Stimulated activated CD4-positive, alpha-beta T cell treated with anti-CD3 and anti-CD28 coated beads, Interleukin-12 subunit alpha, Interleukin-12 subunit beta, amount 100 ng/mL, for 24 hours (primary cell): ENCODE results near the gene TGOLN2.
"Not testable (repeated sequence)": the region's sequence is repeated elsewhere in the genome, so short reads cannot be mapped to it uniquely, and the experiment has no call there.

Source experiments
- DNase-seq, 2 experiments: peaks; one replicate each; pipeline ENCODE4 v3.0.0-alpha.2; 2020; ENCODE audit warnings: low read depth in 2 of 2

TGOLN2 gene

DNA sequence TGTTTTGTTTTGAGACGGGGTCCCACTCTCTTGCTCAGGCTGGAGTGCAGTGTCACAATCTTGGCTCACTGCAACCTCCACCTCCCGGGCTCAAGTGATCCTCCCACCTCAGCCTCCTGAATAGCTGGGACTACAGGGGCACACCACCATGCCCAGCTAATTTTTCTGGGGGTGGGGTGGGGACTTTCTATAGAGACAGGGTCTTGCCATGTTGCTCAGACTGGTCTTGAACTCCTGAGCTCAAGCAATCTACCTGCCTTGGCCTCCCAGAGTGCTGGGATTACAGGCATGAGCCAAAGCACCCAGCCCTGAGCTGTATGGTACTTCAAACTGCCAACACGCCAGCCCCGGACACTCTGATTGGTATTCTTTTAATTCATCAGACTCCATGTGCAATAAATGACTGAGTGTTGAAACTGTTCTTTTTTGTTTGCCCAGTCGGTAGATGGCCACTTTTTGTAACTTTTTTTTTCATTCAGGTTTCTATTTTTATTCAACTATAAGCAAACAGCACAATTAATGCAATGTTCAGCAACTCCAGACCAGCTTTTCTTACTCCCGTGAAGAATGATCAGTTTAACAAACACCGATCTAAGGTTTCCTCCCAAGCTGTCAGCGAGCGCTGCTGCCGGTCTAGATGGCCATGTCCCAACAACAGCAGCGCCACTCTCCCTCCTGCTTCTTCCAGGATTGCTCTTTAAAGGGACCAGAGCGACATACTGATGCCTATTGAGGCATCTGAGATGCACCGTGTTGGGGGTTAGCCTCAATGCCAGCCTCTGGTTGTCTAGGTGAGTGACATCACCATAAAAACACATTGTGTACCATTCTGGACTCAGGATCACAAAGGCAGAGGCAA, 12.5 kb upstream of the TGOLN2 start:
- no peak for DNase-seq

DNA sequence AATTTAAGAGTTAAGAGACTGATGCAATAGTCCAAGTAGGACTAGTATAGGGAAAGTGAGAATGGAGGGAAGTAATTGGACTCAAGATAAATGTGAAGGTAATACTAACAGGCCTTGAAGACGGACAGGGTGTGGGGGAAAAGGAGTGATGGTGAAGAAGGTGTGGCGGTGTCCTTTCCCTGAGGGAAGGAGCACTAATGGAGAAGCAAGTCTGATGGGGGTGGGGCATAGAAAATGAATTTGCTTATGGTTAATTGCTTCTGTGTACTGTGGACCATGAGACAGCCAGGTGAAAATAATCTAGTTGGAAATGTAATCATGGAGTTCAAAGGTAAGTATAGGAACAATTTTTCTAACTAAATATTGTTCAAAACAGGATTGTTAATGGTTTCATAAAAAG, 7.1 kb upstream of the TGOLN2 start:
- DNase-seq = no peak

DNA sequence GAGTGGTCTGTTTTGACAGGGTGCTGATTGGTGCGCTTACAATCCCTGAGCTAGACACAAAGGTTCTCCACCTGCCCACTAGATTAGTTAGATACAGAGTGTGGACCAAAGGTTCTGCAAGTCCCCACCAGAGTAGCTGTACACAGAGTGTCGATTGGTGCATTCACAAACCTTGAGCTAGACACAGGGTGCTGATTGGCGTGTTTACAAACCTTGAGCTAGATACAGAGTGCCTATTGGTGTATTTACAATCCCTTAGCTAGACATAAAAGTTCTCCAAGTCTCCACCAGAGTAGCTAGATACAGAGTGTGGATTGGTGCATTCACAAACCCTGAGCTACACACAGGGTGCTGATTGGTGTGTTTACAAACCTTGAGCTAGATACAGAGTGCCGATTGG, 6.1 kb upstream of the TGOLN2 start:
- DNase-seq = not testable (repeated sequence)

DNA sequence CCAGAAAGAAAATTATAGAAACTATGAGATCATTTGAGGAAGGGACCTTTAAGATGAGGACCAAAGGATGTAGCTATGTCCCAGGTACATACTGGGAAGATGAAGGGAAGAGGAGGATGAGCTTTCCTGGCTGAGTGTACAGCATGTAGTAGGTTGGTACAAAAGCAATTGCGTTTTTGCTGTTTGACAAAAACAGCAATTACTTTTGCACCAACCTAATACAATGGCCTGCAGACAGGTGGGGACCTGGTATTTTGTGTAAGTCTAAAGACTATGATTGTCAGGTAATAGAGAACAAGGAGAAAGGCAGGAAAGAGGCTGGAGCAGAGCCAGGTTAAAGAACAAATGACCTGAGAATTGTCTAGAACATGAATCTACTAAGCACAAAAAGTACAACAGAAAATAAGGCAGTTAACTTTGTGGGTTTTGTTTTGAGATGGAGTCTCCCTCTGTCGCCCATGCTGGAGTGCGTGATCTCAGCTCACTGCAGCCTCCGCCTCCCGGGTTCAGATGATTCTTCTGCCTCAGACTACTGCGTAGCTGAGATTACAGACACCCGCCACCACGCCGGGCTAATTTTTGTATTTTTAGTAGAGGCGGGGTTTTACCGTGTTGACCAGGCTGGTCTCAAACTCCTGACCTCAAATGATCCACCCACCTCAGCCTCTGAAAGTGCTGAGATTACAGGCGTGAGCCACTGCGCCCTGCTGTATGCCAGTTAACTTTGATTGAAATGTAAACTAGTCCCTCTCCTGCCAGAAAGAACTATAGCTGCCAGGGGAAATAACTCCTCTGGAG, 3.2 kb upstream of the TGOLN2 start:
- no peak for DNase-seq

DNA sequence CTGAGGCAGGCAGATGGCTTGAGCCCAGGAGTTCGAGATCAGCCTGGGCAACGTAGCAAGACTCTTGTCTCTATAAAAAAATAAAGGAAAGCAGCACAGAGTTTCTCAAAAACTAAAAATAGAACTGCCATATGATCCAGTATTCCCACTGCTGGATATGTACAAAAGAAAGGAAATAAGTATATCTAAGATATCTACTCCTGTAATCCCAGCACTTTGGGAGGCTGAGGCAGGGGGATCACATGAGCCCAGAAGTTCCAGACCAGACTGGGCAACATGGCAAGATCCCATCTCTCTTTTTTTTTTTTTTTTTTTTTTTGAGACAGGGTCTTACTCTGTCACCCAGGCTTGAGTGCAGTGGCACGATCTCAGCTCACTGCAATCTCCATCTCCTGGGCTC, 1.9 kb upstream of the TGOLN2 start:
- DNase-seq = not testable (repeated sequence)

DNA sequence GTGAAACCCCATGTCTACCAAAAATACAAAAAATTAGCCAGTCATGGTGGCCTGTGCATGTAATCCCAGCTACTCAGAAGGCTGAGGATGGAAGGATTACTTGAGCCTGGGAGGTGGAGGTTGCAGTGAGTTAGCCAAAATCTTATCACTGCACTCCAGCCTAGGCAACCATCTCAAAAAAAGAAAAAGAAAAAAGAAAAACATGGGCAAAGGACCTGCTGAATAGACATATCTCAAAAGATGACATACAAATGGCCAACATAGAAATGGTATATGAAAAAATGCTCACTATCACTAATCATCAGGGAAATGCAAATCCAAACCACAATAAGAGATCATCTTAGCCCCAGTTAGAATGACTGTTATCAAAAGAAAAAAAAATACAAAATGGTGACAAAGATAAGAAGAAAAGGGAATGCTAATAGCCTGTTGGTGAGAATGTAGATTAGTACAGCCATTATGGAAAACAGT, 1.4 kb upstream of the TGOLN2 start:
- no peak for DNase-seq

DNA sequence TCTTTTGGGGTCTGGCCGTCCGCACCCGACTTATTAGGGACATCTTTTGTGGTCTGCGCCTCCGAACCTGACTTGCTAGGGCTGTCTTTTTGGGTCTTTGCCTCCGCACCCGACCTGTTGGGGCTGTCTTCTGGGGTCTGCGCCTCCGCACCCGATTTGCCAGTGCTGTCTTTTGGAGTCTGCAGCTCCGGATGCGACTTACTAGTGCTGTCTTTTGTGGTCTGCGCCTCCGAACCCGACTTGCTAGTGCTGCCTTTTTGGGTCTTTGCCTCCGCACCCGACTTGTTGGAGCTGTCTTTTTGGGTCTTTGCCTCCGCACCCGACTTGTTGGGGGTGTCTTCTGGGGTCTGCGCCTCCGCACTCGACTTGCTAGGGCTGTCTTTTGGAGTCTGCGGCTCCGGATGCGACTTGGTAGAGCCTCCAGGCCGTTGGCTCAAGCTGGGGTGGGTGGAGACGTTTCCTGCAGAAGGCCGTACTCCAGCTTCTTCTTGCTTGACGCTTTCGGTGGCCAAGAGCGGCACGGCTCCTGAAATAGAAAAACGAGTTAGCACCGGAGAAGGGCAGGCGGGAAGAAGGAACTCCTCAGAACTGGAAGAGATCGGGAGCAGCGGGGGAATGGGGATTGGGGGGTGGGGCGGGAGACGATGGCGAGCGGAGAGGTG, 498 bp downstream of the TGOLN2 start:
- DNase-seq = peak in 1 of 2 experiments; percentile 48

DNA sequence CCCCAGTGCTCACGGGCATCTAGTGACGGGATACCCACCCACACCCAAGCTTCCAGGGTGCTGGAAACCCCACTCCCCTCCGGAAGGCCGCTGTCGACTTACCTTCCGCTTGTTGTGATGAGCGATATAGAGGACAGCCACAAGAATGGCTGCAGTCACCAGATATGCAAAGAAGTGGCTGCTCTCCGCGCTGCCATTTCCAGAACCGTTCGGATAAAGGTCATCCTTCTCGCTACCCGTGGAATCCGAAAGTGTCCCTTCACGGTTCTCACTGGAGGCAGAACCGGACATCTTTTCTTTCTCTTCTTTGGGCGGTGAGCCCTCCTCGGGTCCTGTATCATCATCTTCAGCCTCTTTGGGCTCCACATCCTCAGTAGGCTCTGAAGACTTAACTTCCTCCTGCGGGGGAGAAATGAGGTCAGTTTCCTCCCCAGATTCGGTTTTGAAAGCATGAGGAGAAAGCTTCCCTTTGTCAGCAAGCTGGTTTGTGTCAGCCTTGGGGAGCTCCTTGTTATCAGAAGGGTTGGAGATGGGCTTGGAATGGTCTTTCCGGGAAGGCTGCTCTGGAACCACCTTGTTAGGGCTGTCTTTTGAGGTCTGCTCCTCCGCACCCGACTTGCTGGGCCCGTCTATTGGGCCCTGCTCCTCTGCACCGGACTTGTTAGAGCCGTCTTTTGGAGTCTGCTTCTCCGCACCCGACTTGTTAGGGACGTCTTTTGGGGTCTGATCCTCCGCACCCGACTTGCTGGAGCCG, 1.2 kb downstream of the TGOLN2 start:
- DNase-seq = peak in 1 of 2 experiments; percentile 29

DNA sequence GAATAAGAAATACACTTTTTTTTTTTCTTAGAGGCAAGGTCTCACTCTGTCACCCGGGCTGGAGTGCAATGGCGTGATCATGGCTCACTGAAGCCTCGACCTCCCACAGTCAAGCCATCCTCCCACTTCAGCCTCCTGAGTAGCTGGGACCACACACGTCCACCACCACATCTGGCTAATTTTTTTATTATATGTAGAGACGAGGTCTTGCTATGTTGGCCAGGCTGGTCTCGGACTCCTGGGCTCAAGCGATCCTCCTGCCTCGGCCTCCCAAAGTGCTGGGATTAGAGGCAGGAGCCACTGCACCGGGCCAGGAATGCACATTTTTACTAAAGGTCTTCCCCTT, 2.4 kb downstream of the TGOLN2 start:
- DNase-seq = no peak

DNA sequence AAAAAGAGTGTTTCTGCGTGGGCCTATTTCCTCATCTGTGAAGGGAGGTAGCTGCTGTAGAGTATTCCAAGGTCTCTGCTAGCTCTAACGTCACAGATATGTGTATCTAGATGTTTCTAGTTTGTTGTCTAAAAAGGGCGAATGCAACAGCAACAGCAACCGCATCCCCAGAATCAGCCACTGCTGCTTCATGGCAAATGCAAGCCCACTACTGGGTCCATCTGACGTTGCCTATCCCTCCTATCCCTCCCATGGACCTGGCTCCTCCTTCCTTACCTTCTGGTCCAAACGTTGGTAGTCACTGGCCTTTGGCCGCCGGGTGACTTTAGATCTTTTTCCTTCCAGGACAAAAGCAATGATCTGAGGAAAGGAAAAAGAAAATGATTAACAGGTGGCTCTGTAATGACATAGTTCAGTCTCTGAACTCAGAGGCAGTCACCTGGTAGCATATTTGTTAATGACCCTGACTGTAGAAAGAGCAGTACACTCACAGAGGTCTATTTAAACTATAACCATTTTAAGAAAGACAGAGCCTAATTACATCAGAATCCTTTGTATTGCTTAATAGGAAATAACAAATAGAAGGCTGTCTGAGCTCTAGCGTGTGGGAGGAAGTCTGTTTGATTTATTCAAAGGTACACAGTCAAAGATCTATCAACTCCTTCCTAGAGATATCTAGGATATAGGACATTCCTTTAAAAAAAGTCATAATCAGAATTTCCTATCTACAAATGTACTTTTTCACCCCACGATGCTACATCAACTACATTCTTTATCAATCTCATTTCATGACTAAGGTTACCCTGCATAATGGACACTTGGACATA, 2.9 kb downstream of the TGOLN2 start:
- no peak for DNase-seq

DNA sequence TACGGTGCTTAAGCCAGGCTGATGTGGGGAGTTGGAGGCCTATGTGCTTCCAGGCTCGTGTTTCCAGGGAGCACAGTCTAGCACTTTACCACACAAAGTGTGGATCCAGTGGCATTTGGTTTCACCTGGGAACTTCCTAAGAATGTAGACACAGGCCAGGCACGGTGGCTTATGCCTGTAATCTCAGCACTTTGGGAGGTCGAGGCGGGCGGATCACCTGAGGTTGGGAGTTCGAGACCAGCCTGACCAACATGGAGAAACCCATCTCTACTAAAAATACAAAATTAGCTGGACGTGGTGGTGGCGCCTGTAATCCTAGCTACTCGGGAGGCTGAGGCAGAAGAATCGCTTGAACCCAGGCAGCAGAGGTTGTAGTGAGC, 3.8 kb downstream of the TGOLN2 start:
- DNase-seq = not testable (repeated sequence)

DNA sequence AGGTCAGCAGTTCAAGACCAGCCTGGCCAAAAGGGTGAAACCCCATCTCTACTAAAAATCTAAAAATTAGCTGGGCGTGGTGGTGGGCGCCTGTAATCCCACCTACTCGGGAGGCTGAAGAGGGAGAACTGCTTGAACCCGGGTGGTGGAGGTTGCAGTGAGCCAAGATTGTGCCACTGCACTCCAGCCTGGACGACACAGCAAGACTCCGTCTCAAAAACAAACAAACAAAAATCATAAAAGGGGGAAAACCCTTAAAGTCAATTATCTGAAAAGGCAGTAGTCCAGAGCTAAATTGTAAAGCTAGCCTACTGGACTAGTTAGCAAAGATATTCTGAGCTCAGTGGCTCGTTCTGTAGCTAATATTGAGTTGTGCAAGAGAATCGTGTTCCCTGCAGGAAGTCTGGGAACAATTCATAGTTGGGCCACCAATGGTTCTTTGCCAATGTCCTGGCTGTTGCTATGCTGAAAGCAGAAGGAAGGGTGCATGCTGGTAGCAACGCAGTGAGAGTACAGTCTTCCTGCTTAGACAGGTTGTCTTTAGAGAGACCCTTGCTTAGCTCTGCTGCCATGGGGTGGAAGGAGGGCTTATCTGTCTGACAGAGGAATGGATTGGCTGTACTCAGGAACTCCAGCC, 4.3 kb downstream of the TGOLN2 start:
- no peak for DNase-seq

DNA sequence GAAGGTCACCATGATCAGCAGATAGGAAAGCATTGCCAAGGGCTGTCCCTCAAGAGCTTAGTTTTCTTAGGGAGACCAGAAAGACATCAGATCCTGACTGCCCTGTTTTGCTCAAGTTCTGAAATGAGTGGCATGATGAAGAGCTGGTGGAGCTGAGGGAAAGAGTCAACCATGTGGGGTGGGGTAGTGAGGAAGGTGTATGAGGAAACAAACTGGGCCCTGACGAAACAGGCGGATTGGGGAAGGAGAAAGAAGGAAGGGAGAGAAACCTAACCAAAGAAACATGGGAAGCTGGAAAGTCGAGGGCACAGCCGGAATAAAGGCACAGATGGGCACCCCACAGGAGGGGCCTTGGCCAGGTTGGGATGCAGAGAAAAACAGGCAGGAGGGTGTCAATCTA, 8.0 kb downstream of the TGOLN2 start:
- DNase-seq = no peak

DNA sequence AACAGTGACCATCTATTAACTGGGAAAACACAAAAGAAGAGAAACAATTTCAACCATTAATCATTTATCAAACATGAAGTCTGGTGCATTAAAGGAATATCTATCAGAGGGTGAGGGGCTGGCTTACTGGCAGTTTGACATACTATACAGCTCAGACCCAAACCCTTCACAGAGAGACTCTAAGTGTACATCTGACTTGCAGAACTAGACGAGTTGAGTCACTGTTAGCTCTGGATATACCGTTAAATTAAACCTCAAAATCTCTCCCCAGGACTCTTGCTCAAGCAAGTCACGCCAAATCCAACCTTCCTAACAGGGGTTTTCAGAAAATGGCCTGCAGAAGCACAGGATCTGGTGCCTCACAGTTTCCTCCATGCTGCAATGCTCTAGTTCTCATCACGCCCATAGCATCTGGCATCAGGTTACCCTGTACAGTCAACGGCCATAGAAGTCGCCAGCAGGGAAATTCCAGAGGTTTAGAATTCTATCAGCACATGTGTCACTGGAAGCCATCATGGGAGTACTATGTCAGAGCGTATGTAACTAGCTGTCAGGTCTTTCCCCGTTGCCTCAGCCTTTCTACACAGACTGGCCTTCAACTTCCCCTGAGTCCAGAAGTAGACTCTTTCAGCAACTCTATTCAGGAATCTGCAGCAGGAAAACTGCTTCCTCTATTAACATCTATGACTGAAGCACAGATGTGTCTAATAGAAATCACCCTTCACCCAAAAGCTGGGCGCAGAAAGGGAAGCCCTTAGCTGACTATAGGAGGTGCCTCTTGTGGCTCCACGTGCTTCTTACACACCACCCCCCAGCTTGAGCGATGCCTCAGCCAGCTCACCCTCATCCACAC, 9.3 kb downstream of the TGOLN2 start:
- DNase-seq = peak in 1 of 2 experiments; percentile 25

DNA sequence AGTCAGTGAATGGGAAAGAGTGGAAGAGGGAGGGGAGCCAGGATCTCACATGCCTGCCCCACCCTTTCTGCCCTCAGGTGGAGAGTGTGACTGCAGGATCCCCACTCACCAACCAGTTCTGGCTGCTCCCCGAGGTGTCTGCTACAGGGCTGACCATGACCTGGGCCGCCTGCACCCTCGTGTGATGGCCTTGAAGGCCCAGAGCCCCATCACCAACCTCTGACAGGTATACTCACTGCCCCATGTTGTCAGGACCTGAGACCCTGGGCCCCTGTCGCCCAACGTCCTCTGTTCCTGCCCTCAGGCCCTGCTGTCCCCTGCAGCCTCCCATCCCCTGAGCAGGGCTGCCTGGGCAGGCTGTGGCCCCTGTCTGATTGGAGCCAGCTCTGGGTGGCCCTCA, 11.9 kb downstream of the TGOLN2 start:
- DNase-seq = not testable (repeated sequence)

DNA sequence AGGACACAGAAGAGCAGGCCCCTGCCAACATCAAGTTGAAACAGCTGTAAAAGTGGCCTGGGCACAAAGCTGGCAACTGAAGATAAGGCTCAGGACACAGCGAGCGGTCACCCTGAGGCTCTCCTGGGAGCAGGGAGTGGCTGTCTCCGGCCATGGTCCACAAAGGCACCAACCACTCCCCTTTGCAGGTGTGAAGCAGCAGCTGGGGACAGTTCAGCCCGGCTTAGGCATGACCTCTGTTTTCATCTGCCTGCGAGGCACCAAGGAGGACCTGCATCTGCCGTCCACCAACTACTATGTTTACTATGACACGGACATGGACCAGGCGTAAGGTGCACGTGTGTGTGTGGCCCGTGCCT, 12.9 kb downstream of the TGOLN2 start:
- DNase-seq = no peak

DNA sequence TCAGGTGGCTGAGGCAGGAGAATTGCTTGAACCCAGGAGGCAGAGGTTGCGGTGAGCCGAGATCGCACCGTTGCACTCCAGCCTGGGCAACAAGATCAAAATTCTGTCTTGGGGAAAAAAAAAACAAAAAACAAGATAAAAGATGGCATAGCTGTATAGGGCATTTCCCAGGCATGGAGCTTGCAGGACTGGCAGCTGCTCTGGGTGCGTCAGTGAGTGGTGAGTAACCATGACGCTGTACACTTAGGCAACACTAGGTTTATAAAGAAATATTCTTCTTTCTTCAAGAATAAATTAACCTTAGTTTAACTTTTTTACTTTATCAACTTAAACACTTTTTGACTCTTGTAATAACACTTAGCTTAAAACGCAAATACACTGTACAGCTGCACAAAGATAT, 15.4 kb downstream of the TGOLN2 start:
- no peak for DNase-seq

DNA sequence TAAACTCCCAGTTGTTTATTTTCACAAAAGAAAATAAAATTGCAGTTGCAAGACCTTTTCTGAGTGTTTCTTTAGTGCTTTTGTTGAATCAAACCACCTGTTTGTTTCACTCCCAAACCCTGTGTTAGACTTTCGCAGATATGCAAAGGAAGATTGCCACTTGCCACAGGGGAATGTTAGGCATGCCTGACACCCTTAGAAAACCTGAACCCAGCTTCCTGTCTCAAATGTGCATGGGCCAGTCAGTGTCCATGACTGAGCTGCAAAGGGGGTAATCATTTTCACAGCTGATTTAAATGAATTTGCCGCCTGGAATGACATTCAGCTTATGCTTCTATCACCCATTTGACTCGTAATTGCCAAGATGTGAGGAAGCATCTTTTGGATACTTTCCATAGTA, 17.5 kb downstream of the TGOLN2 start:
- no peak for DNase-seq

DNA sequence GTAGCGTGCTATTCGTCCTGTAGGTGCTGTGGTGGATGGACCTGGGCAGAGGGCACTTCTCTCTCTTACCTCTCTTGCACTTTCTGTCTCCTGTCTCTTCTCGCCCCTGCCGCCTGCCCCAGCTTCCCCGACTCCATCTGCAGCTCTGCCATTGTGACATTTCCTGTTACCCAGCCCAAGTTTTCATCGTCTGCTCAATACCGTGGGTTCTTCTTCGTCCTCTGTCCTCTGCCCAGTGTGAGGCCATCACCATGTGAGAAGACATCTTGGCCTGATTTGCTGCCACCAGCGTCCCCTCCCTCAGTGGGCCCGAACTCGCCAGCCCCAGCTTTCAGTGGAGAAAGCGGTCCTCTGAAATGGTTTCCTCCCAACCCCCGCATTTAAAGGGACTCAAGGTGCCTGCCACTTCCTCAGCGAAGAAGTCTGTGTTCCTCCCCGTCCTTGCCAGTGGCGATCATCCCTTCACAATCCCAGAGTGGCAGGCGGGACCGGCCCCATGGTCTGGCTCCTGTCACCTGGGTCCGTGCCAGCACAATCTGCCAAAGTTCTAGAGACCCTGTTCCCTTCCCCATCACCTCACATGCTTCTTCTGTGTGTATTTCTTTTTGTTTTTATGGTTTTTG, 18.0 kb downstream of the TGOLN2 start:
- no peak for DNase-seq
